K562 (cell line): ENCODE results near the gene URI1. TPM values are rescaled to one million over a fixed set of nuclear protein-coding genes. Genes with fewer than 3 reads are reported as not detected.

Experiments
- ATAC-seq: fragments of 200-7000 bp; cut with Tn5 transposase; 3 replicates; pipeline ENCODE4 v1.9.1; 2020; ENCODE audit warnings: moderate library complexity
- BruUV-seq: library from RNA; stranded (reverse); fragments of 400-500 nt; replicated peaks from 2 replicates; lab custom pipeline; 2021; lab: Mats Ljungman, UMichigan
- CTCF ChIA-PET: fragments of 300-600 bp; formaldehyde crosslinking; extraction: SDS; loops from one replicate; lab custom pipeline; 2021; ENCODE audit warnings: low intra/inter-chr PET ratio; lab: Yijun Ruan, JAX
- POLR2A ChIA-PET: fragments of 300-600, 350-650 bp; sonication (Branson Sonifier 250); formaldehyde crosslinking; extraction: SDS; loops from one replicate; lab custom pipeline; 2021; ENCODE audit warnings: antibody characterized with exemption, inconsistent platforms; lab: Yijun Ruan, JAX
- DNase-seq, 4 experiments: peaks; one replicate each; pipeline versions ENCODE4 v3.0.0 to v3.0.0-alpha.2; 2011 to 2018; ENCODE audit warnings: low spot score in 3 of 4, mixed read lengths in 3 of 4; ENCODE audit errors: extremely low read depth in 1 of 4
- FAIRE-seq: peaks from 2 replicates; lab custom pipeline; 2011; peaks lifted over from hg19 to GRCh38; lab: Jason Lieb, UNC
- H2AFZ ChIP-seq: 2 replicates; pipeline ENCODE4 v1.6.0; 2011; ENCODE audit warnings: low read depth, low read length, control low read depth, inconsistent platforms
- H3K27ac ChIP-seq: fragments of 200-600 bp; 3 replicates; pipeline ENCODE4 v1.8.0; 2011; ENCODE audit warnings: low read depth, mild to moderate bottlenecking, control low read depth, inconsistent platforms, low read length, moderate library complexity, mixed read lengths; ENCODE audit errors: extremely low read depth
- H3K27me3 ChIP-seq, 2 experiments: fragments of 300-600 bp in 1 of 2; 2 replicates in 1 of 2; 3 replicates in 1 of 2; pipeline versions ENCODE4 v1.6.0 to v1.8.0; 2011; ENCODE audit warnings: inconsistent platforms in 2 of 2, low read length in 2 of 2, mild to moderate bottlenecking in 1 of 2, mixed read lengths in 1 of 2, moderate library complexity in 1 of 2; ENCODE audit not compliant: control insufficient read depth in 2 of 2, insufficient read depth in 2 of 2
- H3K36me3 ChIP-seq: fragments of 300-600 bp; 3 replicates; pipeline ENCODE4 v1.8.0; 2011; ENCODE audit warnings: mild to moderate bottlenecking, low read length, inconsistent platforms; ENCODE audit not compliant: control insufficient read depth, insufficient read depth
- H3K4me1 ChIP-seq, 2 experiments: fragments of 200-600 bp in 1 of 2; replicated peaks in 1 of 2; 2 replicates in 1 of 2; 3 replicates in 1 of 2; pipeline versions ENCODE4 v1.5.1 to v1.8.0; 2011; ENCODE audit warnings: inconsistent platforms in 2 of 2, low read length in 2 of 2, mild to moderate bottlenecking in 1 of 2, mixed read lengths in 1 of 2, moderate library complexity in 1 of 2; ENCODE audit not compliant: control insufficient read depth in 2 of 2, insufficient read depth in 2 of 2
- H3K4me2 ChIP-seq: 2 replicates; pipeline ENCODE4 v1.6.1; 2011; ENCODE audit warnings: low read length, control low read depth, inconsistent platforms, mixed read lengths; ENCODE audit not compliant: insufficient read depth
- H3K4me3 ChIP-seq: fragments of 200-600 bp; sonication (generic), shearing (Covaris generic); 2 replicates; pipeline ENCODE4 v1.5.1; 2016; ENCODE audit warnings: control low read depth, inconsistent platforms
- H3K79me2 ChIP-seq: fragments of 200-600 bp; 3 replicates; pipeline ENCODE4 v1.8.0; 2011; ENCODE audit warnings: low read length, inconsistent platforms; ENCODE audit not compliant: control insufficient read depth, insufficient read depth
- H3K9ac ChIP-seq, 2 experiments: 2 replicates each; pipeline versions ENCODE4 v1.6.0 to v1.6.1; 2011; ENCODE audit warnings: low read depth in 2 of 2, low read length in 2 of 2, control low read depth in 1 of 2, inconsistent platforms in 1 of 2, mild to moderate bottlenecking in 1 of 2, mixed read lengths in 1 of 2; ENCODE audit not compliant: insufficient read depth in 1 of 2
- H3K9me1 ChIP-seq: one replicate; pipeline ENCODE4 v1.6.0; 2011; ENCODE audit warnings: inconsistent platforms, mild to moderate bottlenecking, low read length, moderate library complexity; ENCODE audit not compliant: control insufficient read depth, insufficient read depth
- H3K9me3 ChIP-seq: replicated peaks from 2 replicates; pipeline ENCODE4 v1.5.1; 2011; ENCODE audit warnings: low read depth, low read length, inconsistent platforms; ENCODE audit not compliant: control insufficient read depth, insufficient read depth
- H4K20me1 ChIP-seq: replicated peaks from 2 replicates; pipeline ENCODE4 v1.6.1; 2011; ENCODE audit warnings: low read length, inconsistent platforms, mixed read lengths; ENCODE audit not compliant: control insufficient read depth, insufficient read depth
- MCM3 ChIP-seq: fragments of 450-650 bp; IDR thresholded peaks from 2 replicates; pipeline ENCODE4 v1.6.1; 2016
- NR3C1 ChIP-seq: sonication (generic); formaldehyde crosslinking; IDR thresholded peaks from 2 replicates; pipeline ENCODE4 v1.8.1; 2022; ENCODE audit warnings: missing genetic modification reagents
- SAFB2 ChIP-seq: fragments of 200-400 bp; formaldehyde crosslinking; IDR thresholded peaks from 2 replicates; pipeline ENCODE4 v1.6.1; 2018; ENCODE audit warnings: borderline replicate concordance, low read length, low read depth, moderate library complexity; ENCODE audit not compliant: severe bottlenecking
- SPI1 ChIP-seq: IDR thresholded peaks from 2 replicates; pipeline ENCODE4 v1.6.1; 2011; ENCODE audit warnings: low read depth, low read length, control low read depth, borderline replicate concordance
- ZNF12 ChIP-seq: sonication (generic); formaldehyde crosslinking; IDR thresholded peaks from 2 replicates; pipeline ENCODE4 v1.4.0; 2020; ENCODE audit warnings: mild to moderate bottlenecking, missing genetic modification reagents
- ZNF311 ChIP-seq: fragments of 250-450 bp; sonication (Bioruptor Pico); IDR thresholded peaks from 2 replicates; pipeline ENCODE4 v1.4.0; 2020; ENCODE audit warnings: mild to moderate bottlenecking, moderate library complexity
- WGBS: fragments of 100-300 bp; shearing (Covaris generic); methylation state at CpG from one replicate; pipeline ENCODE4 v1.1.6; 2016; ENCODE audit warnings: low coverage, mixed read lengths; ENCODE audit not compliant: insufficient coverage; ENCODE audit errors: missing lambda C conversion rate; 5-methylcytosine and 5-hydroxymethylcytosine counted together
- in situ Hi-C: fragments of 300-500 bp; cut with MboI; formaldehyde crosslinking; loops from 4 replicates; pipeline ENCODE4 v1.15.0; 2018; ENCODE audit warnings: inconsistent platforms, mixed read lengths
- intact Hi-C: fragments of 100-400 bp; cut with micrococcal nuclease; formaldehyde crosslinking; loops from 2 replicates; pipeline ENCODE4 v1.14.2; 2022
- polyA plus RNA-seq, 8 experiments: library from polyadenylated mRNA; depleted of rRNA in 4 of 8; stranded (reverse) in 5 of 8; unstranded in 3 of 8; fragments of >200 nt; fragmentation: Nextera tagmentation in 2 of 8; fragmentation: Illumina TruSeq in 1 of 8; extraction: Ambion mirVana in 2 of 8; extraction: Trizol in 1 of 8; gene quantifications; 2 replicates each; pipeline versions ENCODE4 v1.2.1 to v1.2.3, GENCODE V29; 2011 to 2014; ENCODE audit warnings: inconsistent platforms in 1 of 8, missing spikeins in 1 of 8
- total RNA-seq, 7 experiments: library from RNA; depleted of rRNA in 6 of 7; stranded (reverse); fragments of >200 nt in 6 of 7; fragmentation: Illumina TruSeq in 2 of 7; extraction: Trizol in 2 of 7; gene quantifications; 2 replicates each; pipeline versions ENCODE4 v1.2.1 to v1.2.3, GENCODE V29; 2011 to 2021; ENCODE audit warnings: low replicate concordance in 1 of 7
- TF ChIP-seq, protein P1 (sequence below), 2 experiments: fragments of 450-650 bp; IDR thresholded peaks; 2 replicates each; pipeline ENCODE4 v1.6.1; 2016
- TF ChIP-seq, protein P2 (sequence below), 2 experiments: fragments of 450-650 bp in 1 of 2; IDR thresholded peaks; 2 replicates each; pipeline ENCODE4 v1.6.1; 2011 to 2017; ENCODE audit warnings: low read depth in 2 of 2, antibody characterized with exemption in 1 of 2, borderline replicate concordance in 1 of 2, low read length in 1 of 2, mild to moderate bottlenecking in 1 of 2, mixed read lengths in 1 of 2; ENCODE audit not compliant: control insufficient read depth in 1 of 2
- TF ChIP-seq, protein P3 (sequence below): fragments of 450-650 bp; formaldehyde crosslinking; IDR thresholded peaks from 2 replicates; pipeline ENCODE4 v1.4.0; 2020; ENCODE audit warnings: mild to moderate bottlenecking, moderate library complexity
- TF ChIP-seq, protein P4 (sequence below): fragments of 250-450 bp; sonication (Bioruptor Pico); IDR thresholded peaks from 2 replicates; pipeline ENCODE4 v1.5.0; 2022; ENCODE audit warnings: mild to moderate bottlenecking

Gene URI1
- total and polyA plus RNA-seq, 9 of the 15 experiments (the other 6 are each of a cell fraction or from before 2014, with no cell fraction given) = 16.9 to 87.4 (median 63.9) TPM

DNA sequence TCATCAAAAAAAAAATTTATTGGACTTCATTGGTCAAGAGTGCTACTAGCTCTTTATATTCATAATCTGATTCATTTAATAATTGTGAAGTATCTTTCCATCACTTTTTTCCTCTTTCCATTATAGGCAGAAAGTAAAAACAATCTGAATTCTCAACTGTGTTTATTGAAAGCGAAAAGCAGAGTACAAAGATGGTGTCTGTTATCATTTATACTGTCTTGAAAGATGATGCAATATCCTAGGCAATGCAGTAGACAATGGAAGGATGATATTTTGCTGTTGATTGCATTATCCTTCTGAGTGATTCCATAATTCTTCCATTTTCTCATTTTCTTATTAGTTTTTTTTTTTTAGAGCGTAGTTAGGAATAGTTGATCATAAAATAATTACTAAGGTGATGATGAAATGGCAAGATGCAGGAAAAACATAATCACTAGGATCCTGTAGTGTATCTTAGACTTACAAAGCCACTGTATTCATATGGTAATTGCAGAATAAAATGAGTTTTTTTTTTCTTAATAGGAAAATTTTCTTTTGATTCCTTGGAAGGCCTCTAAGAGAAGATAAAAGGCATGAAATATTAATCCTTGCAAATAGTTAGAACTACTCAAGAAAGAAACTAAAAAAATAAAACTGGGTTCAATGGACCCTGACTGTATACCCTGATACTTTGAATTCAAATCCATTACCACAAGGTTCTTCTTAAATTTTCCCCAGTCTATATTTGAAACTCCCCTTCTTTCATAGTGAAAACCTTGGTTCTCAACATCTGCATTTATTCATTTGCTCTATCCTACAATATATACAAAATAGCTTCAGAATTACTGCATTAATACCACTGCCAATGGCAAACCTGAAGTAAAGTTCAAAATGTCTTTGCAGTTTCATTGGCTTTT is 11.6 kb downstream of the URI1 start:
- Histone ChIP-seq H3K79me2 (peaks cover 90% of the 10 kb centered on the region), H3K4me2 (no peak overlapping the region), H3K9ac (no peak overlapping the region), H3K4me3 (no peak overlapping the region), H2AFZ (no peak overlapping the region), H3K27me3 (no peaks in the 10 kb centered on the region), H3K9me1 (no peaks in the 10 kb centered on the region), H3K36me3 (peaks cover 15% of the 10 kb centered on the region), H3K9me3 (no peaks in the 10 kb centered on the region), H3K27ac (no peak overlapping the region; the same call in 2 of the 3 replicates), H4K20me1 (no peaks in the 10 kb centered on the region), H3K4me1 (peaks cover 3 to 7% of the 10 kb centered on the region in 2 experiments; a peak in 2 of 5 replicates)
- no peak for FAIRE-seq
- no peak for DNase-seq
- WGBS = 83% methylated on average over 2 of the region's 2 CpGs
- BruUV-seq = no TSS peak
- CTCF ChIA-PET = no interaction called here
- in situ Hi-C loops (no loop called here), intact Hi-C loops (no loop called here)
- POLR2A ChIA-PET = interaction anchor here (1.6 kb wide), 1 partner anchor 8 kb away, joined by 7 read pairs; no protein-coding TSS in a partner anchor
- ATAC-seq = peak; percentile 71
- TF ChIP-seq, protein P1, sequence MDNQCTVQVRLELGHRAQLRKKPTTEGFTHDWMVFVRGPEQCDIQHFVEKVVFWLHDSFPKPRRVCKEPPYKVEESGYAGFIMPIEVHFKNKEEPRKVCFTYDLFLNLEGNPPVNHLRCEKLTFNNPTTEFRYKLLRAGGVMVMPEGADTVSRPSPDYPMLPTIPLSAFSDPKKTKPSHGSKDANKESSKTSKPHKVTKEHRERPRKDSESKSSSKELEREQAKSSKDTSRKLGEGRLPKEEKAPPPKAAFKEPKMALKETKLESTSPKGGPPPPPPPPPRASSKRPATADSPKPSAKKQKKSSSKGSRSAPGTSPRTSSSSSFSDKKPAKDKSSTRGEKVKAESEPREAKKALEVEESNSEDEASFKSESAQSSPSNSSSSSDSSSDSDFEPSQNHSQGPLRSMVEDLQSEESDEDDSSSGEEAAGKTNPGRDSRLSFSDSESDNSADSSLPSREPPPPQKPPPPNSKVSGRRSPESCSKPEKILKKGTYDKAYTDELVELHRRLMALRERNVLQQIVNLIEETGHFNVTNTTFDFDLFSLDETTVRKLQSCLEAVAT (IDR thresholded peaks at IDR 0.05) = peak in 1 of 2 experiments; percentile 45; a peak in 1 of 4 replicates
- TF ChIP-seq NR3C1 (CRISPR knock-in tag) (no peak), ZNF311 (peak; percentile 83), SPI1 (no peak), ZNF12 (CRISPR knock-in tag) (no peak), MCM3 (no peak), SAFB2 (no peak)
- TF ChIP-seq, protein P2, sequence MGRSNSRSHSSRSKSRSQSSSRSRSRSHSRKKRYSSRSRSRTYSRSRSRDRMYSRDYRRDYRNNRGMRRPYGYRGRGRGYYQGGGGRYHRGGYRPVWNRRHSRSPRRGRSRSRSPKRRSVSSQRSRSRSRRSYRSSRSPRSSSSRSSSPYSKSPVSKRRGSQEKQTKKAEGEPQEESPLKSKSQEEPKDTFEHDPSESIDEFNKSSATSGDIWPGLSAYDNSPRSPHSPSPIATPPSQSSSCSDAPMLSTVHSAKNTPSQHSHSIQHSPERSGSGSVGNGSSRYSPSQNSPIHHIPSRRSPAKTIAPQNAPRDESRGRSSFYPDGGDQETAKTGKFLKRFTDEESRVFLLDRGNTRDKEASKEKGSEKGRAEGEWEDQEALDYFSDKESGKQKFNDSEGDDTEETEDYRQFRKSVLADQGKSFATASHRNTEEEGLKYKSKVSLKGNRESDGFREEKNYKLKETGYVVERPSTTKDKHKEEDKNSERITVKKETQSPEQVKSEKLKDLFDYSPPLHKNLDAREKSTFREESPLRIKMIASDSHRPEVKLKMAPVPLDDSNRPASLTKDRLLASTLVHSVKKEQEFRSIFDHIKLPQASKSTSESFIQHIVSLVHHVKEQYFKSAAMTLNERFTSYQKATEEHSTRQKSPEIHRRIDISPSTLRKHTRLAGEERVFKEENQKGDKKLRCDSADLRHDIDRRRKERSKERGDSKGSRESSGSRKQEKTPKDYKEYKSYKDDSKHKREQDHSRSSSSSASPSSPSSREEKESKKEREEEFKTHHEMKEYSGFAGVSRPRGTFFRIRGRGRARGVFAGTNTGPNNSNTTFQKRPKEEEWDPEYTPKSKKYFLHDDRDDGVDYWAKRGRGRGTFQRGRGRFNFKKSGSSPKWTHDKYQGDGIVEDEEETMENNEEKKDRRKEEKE (IDR thresholded peaks at IDR 0.05; ENCODE audit: borderline replicate concordance in 1 of 2, control insufficient read depth in 1 of 2, low read depth in 2 of 2, low read length in 1 of 2) = no peak
- TF ChIP-seq, protein P3, sequence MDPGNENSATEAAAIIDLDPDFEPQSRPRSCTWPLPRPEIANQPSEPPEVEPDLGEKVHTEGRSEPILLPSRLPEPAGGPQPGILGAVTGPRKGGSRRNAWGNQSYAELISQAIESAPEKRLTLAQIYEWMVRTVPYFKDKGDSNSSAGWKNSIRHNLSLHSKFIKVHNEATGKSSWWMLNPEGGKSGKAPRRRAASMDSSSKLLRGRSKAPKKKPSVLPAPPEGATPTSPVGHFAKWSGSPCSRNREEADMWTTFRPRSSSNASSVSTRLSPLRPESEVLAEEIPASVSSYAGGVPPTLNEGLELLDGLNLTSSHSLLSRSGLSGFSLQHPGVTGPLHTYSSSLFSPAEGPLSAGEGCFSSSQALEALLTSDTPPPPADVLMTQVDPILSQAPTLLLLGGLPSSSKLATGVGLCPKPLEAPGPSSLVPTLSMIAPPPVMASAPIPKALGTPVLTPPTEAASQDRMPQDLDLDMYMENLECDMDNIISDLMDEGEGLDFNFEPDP (CRISPR knock-in tag) = no peak
- TF ChIP-seq, protein P4, sequence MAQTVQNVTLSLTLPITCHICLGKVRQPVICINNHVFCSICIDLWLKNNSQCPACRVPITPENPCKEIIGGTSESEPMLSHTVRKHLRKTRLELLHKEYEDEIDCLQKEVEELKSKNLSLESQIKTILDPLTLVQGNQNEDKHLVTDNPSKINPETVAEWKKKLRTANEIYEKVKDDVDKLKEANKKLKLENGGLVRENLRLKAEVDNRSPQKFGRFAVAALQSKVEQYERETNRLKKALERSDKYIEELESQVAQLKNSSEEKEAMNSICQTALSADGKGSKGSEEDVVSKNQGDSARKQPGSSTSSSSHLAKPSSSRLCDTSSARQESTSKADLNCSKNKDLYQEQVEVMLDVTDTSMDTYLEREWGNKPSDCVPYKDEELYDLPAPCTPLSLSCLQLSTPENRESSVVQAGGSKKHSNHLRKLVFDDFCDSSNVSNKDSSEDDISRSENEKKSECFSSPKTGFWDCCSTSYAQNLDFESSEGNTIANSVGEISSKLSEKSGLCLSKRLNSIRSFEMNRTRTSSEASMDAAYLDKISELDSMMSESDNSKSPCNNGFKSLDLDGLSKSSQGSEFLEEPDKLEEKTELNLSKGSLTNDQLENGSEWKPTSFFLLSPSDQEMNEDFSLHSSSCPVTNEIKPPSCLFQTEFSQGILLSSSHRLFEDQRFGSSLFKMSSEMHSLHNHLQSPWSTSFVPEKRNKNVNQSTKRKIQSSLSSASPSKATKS (CRISPR knock-in tag) = no peak
